ENCODE data around the gene LUZP1.
A peak's percentile ranks its signal among the peaks of the same experiment; 100 is the strongest.

LUZP1 gene

DNA sequence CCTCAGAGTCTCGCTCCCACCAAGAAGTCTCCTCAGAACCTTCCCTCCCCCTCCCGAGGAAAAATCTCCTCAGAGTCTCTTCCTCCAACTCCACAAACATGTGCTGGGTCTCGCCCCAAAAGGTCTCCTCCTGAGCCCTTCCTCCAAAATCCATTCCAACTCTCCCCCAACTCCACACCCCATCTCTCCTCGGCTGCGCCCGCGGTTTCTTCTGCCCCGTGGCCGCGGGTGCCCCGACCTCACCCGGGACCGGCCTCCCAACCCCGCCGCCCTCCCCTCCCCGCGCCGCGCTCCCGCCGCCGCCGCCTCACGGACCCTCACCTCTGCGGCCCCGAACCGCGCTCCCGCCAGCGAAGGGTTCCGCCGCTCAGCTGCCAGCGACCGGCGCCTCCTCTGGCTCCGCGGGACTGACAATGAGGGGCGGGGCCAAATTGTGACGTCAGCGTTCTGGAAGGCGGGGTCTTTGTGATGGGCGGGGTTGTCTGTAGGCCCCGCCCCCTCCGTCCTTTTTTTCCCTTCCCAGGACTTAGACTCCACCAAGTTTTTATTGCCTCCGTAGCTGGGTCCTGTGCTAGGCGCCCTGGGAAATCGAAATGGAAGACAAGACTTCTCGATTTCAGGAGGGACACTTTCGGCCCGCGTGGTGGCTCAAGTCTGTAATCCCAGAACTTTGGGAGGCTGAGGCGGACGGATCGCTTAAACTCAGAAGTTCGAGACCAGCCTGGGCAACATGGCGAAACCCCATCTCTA lies at the start of gene LUZP1:
LUZP1 (minus strand) TSS at position 412 of the 750 bp plus-strand sequence.
- H3K9ac ChIP-seq (ENCODE audit: low read length in 2 of 2) = peak within 1 kb of the TSS; percentile 84 to 90
- no peaks in the 10 kb centered on the region for H3K27me3 ChIP-seq (ENCODE audit: control insufficient read depth in 1 of 2, insufficient read depth in 2 of 2, low read length in 2 of 2)
- H3K36me3 ChIP-seq (ENCODE audit: control insufficient read depth in 2 of 2, insufficient read depth in 2 of 2, low read length in 2 of 2) = no peaks in the 10 kb centered on the region
- no peaks in the 10 kb centered on the region for H3K9me3 ChIP-seq (ENCODE audit: control insufficient read depth in 2 of 2, low read length in 2 of 2)
- H3K4me1 ChIP-seq (ENCODE audit: control insufficient read depth, insufficient read depth, low read length) = peaks cover 8% of the 10 kb centered on the region
- H3K4me3 ChIP-seq (ENCODE audit: low read length in 2 of 2) = peak within 1 kb of the TSS; percentile 84 to 87
- H3K27ac ChIP-seq (ENCODE audit: low read length) = peak within 1 kb of the TSS; percentile 89

GRCh38 chr1:23217421-23218115 lies 48.9 kb upstream of the LUZP1 start, which contains the start of gene HTR1D:
Gene HTR1D (minus strand): TSS chr1:23217502. CDS start chr1:23194219, 23,283 bp downstream.
- peaks cover 42 to 43% of the 10 kb centered on the region in 2 donors for H3K27me3 ChIP-seq (ENCODE audit: control insufficient read depth in 1 of 2, insufficient read depth in 2 of 2, low read length in 2 of 2)
- H3K4me1 ChIP-seq (ENCODE audit: control insufficient read depth, insufficient read depth, low read length) = peaks cover 7% of the 10 kb centered on the region
- no peak within 1 kb of the TSS for H3K9ac ChIP-seq (ENCODE audit: low read length in 2 of 2)
- H3K27ac ChIP-seq (ENCODE audit: low read length) = no peak within 1 kb of the TSS
- no peaks in the 10 kb centered on the region for H3K36me3 ChIP-seq (ENCODE audit: control insufficient read depth in 2 of 2, insufficient read depth in 2 of 2, low read length in 2 of 2)
- no peaks in the 10 kb centered on the region for H3K9me3 ChIP-seq (ENCODE audit: control insufficient read depth in 2 of 2, low read length in 2 of 2)
- peak within 1 kb of the TSS in 1 of 2 donors; percentile 8 for H3K4me3 ChIP-seq (ENCODE audit: low read length in 2 of 2)

DNA sequence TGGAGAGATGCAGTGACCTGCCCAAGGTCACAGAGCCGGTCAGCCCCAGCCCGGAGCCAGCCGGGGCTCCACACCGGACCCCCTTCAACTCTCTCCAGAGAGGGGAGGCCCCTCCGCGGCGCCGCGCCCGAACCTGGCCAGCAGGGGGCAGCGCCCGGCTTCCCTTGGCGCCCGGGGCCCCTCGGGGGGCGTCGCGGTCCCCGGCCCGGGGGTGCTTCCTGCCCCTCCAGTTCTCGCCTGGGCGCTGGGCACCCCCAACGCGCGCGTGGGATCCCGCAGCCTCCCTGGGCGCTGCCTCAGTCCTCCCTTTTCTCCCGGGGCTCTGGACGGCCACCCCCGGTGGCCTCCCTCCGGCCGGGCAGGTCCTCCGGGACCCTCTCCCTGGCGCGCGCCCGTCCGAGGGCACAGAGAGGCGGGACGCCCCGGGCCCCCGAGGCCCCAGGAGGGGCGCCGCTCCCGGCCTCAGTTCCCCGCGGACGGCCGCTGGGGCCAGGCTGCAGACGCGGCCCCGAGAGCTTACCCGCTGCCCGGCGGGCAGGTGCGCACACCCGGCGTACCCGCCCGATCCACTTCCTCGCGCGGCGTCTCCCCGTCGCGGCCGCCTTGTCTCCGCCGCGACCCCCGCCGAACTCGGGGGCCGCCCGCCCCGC lies 48.2 kb upstream of the LUZP1 start:
- Histone ChIP-seq H3K27me3 (ENCODE audit: control insufficient read depth in 1 of 2, insufficient read depth in 2 of 2, low read length in 2 of 2) (peaks cover 43 to 48% of the 10 kb centered on the region in 2 donors), H3K4me1 (ENCODE audit: control insufficient read depth, insufficient read depth, low read length) (peaks cover 7% of the 10 kb centered on the region), H3K4me3 (ENCODE audit: low read length in 2 of 2) (peak overlapping the region in 1 of 2 donors; percentile 8), H3K27ac (ENCODE audit: low read length) (no peak overlapping the region), H3K9me3 (ENCODE audit: control insufficient read depth in 2 of 2, low read length in 2 of 2) (no peaks in the 10 kb centered on the region), H3K9ac (ENCODE audit: low read length in 2 of 2) (no peak overlapping the region), H3K36me3 (ENCODE audit: control insufficient read depth in 2 of 2, insufficient read depth in 2 of 2, low read length in 2 of 2) (no peaks in the 10 kb centered on the region)

DNA sequence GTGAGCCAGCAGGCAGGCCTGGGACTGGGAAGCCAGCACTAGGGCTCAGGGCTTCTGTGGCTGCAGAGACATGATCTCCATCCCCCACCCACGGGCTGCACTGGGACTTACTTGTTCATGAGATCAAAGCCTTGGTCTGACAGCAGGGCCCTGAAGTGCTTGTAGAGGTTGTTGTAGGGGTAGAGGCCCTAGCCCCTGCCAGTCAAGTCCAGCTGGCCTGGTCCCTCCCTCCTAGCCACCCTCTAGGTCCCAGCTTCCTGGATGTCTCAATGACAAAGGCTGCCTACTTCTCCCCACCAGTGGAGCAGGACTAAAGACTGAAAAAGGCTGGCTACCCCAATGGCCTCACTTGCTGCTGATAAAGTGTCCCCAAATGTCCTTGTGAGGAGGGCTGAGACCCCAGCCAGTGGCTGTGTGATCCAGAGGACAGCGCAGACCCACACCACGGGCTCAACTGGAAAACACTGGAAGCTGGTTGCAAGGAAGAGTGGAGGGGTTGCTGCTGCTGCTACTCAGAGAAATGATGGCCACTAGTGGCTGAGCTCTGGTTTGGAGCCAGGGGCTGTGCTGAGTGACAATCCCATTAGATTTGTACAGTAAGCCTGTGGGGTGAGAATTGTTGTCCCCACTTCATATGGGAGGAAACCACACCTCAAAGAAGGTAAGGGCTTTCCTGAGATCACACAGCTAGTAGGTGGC lies 47.2 kb upstream of the LUZP1 start:
- no peak overlapping the region for H3K9ac ChIP-seq (ENCODE audit: low read length in 2 of 2)

GRCh38 chr1:23215291-23215690 lies 46.6 kb upstream of the LUZP1 start:
- H3K4me3 ChIP-seq (ENCODE audit: low read length in 2 of 2) = no peak overlapping the region
- peaks cover 50 to 58% of the 10 kb centered on the region in 2 donors for H3K27me3 ChIP-seq (ENCODE audit: control insufficient read depth in 1 of 2, insufficient read depth in 2 of 2, low read length in 2 of 2)
- no peak overlapping the region for H3K27ac ChIP-seq (ENCODE audit: low read length)

More for the DNA sequence above, 47.2 kb upstream of the LUZP1 start:
- Histone ChIP-seq H3K27me3 (ENCODE audit: control insufficient read depth in 1 of 2, insufficient read depth in 2 of 2, low read length in 2 of 2) (peaks cover 48 to 52% of the 10 kb centered on the region in 2 donors), H3K4me3 (ENCODE audit: low read length in 2 of 2) (no peak overlapping the region), H3K4me1 (ENCODE audit: control insufficient read depth, insufficient read depth, low read length) (peaks cover 7% of the 10 kb centered on the region), H3K9me3 (ENCODE audit: control insufficient read depth in 2 of 2, low read length in 2 of 2) (no peaks in the 10 kb centered on the region), H3K36me3 (ENCODE audit: control insufficient read depth in 2 of 2, insufficient read depth in 2 of 2, low read length in 2 of 2) (no peaks in the 10 kb centered on the region), H3K27ac (ENCODE audit: low read length) (no peak overlapping the region)

DNA sequence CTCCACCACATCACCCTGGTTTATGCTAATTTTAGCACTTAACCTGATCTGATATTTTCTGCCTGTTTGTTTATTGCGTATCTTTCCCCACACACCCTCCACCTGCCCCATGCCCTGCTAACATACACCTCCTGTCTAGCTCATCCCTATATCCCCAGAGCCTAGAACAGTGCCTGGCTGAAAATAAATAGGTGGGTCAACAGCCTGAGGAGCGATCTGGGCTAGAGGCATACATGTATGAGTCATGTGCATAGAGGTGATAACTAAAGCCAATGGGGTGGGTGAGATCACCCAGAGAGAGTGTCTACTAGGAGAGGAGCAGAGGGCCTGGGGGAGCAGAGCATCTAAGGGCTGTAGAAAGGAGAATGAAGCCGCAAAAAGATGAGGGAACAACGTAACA lies 46.0 kb upstream of the LUZP1 start:
- peaks cover 7% of the 10 kb centered on the region for H3K4me1 ChIP-seq (ENCODE audit: control insufficient read depth, insufficient read depth, low read length)
- H3K27me3 ChIP-seq (ENCODE audit: control insufficient read depth in 1 of 2, insufficient read depth in 2 of 2, low read length in 2 of 2) = peaks cover 51 to 64% of the 10 kb centered on the region in 2 donors
- no peaks in the 10 kb centered on the region for H3K9me3 ChIP-seq (ENCODE audit: control insufficient read depth in 2 of 2, low read length in 2 of 2)
- no peak overlapping the region for H3K27ac ChIP-seq (ENCODE audit: low read length)
- no peak overlapping the region for H3K9ac ChIP-seq (ENCODE audit: low read length in 2 of 2)
- H3K36me3 ChIP-seq (ENCODE audit: control insufficient read depth in 2 of 2, insufficient read depth in 2 of 2, low read length in 2 of 2) = no peaks in the 10 kb centered on the region
- H3K4me3 ChIP-seq (ENCODE audit: low read length in 2 of 2) = no peak overlapping the region

More at GRCh38 chr1:23215291-23215690, 46.6 kb upstream of the LUZP1 start:
- Histone ChIP-seq H3K9me3 (ENCODE audit: control insufficient read depth in 2 of 2, low read length in 2 of 2) (no peaks in the 10 kb centered on the region), H3K4me1 (ENCODE audit: control insufficient read depth, insufficient read depth, low read length) (peaks cover 7% of the 10 kb centered on the region), H3K36me3 (ENCODE audit: control insufficient read depth in 2 of 2, insufficient read depth in 2 of 2, low read length in 2 of 2) (no peaks in the 10 kb centered on the region), H3K9ac (ENCODE audit: low read length in 2 of 2) (no peak overlapping the region)

DNA sequence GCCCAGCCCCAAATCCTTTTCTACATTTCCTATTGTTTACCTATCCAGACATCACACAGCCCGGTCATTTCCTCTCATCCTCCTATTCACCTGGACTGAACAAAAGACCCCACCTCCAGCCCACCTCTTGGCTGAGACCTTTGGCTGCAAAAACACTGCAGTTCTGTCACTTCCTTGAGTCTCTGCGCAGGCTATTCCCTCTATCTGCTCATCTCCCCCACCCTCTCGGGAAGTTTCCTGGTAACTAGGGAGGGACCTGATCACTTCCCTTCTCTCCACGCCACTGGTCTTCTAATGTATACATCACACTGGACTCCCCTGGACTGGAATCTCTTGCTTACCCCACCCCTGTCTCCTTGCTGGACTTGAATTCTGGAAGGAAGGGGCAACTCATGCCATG lies 43.3 kb upstream of the LUZP1 start:
- Histone ChIP-seq H3K9ac (ENCODE audit: low read length in 2 of 2) (no peak overlapping the region), H3K27ac (ENCODE audit: low read length) (no peak overlapping the region), H3K27me3 (ENCODE audit: control insufficient read depth in 1 of 2, insufficient read depth in 2 of 2, low read length in 2 of 2) (peaks cover 43 to 52% of the 10 kb centered on the region in 2 donors), H3K4me3 (ENCODE audit: low read length in 2 of 2) (no peak overlapping the region), H3K9me3 (ENCODE audit: control insufficient read depth in 2 of 2, low read length in 2 of 2) (no peaks in the 10 kb centered on the region), H3K36me3 (ENCODE audit: control insufficient read depth in 2 of 2, insufficient read depth in 2 of 2, low read length in 2 of 2) (no peaks in the 10 kb centered on the region), H3K4me1 (ENCODE audit: control insufficient read depth, insufficient read depth, low read length) (peaks cover 3% of the 10 kb centered on the region)

DNA sequence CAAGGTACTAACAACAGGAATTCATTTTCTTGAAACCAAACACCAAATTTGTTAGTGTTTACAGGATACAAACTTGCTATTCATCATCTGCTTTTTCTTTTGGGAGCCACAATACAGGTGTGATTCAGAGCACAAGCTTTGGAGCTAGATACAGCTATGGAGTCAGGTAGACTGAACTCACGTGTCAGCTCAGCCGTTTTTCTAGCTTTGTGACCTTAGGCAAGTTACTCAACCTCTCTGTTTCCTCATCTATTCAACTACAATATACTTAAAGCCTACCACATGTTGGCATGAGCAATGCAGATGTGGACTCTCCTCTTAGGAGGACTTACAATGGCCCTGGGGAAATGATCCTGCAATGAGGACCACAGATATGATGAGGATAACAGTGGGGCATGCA lies 42.3 kb upstream of the LUZP1 start:
- Histone ChIP-seq H3K27me3 (ENCODE audit: control insufficient read depth in 1 of 2, insufficient read depth in 2 of 2, low read length in 2 of 2) (peaks cover 35 to 42% of the 10 kb centered on the region in 2 donors), H3K27ac (ENCODE audit: low read length) (no peak overlapping the region), H3K4me1 (ENCODE audit: control insufficient read depth, insufficient read depth, low read length) (no peaks in the 10 kb centered on the region)

DNA sequence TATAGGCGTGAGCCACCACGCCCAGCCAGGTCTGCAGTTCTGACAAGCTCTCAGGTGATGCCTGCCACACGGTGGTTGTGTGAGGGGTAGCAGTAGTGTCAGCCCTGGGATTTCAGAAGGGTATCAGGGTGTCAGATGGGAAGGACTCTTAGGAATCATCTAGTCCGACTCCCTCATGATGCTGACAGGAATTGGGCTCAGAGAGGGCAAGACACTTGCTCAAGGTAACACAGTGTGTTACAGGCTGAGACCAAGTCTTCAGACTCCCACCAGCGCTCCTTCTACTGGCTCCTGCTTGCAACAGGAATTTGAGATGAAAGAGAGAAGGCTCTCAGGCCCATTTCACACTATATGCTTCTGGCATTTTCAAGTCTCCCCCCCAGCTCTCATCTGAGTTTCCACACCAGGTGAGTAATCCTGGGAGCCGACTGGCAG lies 41.7 kb upstream of the LUZP1 start:
- Histone ChIP-seq H3K9me3 (ENCODE audit: control insufficient read depth in 2 of 2, low read length in 2 of 2) (no peaks in the 10 kb centered on the region), H3K27ac (ENCODE audit: low read length) (no peak overlapping the region), H3K9ac (ENCODE audit: low read length in 2 of 2) (no peak overlapping the region), H3K27me3 (ENCODE audit: control insufficient read depth in 1 of 2, insufficient read depth in 2 of 2, low read length in 2 of 2) (peaks cover 30 to 36% of the 10 kb centered on the region in 2 donors), H3K4me3 (ENCODE audit: low read length in 2 of 2) (no peak overlapping the region), H3K36me3 (ENCODE audit: control insufficient read depth in 2 of 2, insufficient read depth in 2 of 2, low read length in 2 of 2) (no peaks in the 10 kb centered on the region), H3K4me1 (ENCODE audit: control insufficient read depth, insufficient read depth, low read length) (no peaks in the 10 kb centered on the region)

More for the DNA sequence above, 42.3 kb upstream of the LUZP1 start:
- H3K36me3 ChIP-seq (ENCODE audit: control insufficient read depth in 2 of 2, insufficient read depth in 2 of 2, low read length in 2 of 2) = no peaks in the 10 kb centered on the region
- H3K4me3 ChIP-seq (ENCODE audit: low read length in 2 of 2) = no peak overlapping the region
- no peak overlapping the region for H3K9ac ChIP-seq (ENCODE audit: low read length in 2 of 2)
- H3K9me3 ChIP-seq (ENCODE audit: control insufficient read depth in 2 of 2, low read length in 2 of 2) = no peaks in the 10 kb centered on the region

DNA sequence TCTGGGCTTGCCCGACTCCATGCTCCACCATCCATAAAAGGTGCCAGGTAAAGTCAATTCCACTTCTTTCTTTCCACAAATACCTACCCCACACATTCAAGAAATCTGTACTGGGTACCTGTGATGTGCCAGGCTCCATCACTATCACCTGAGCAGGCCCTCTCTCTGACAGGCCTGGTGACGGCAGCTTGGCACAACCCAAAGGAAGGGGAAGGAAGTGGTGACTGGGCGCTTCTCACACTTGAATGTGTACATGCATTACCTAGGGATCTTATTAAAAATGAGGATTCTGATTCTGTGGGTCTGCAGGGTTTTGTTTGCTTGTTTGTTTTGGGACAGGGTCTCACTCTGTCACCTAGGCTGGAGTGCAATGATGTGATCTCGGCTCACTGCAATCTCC lies 41.1 kb upstream of the LUZP1 start:
- H3K4me3 ChIP-seq (ENCODE audit: low read length in 2 of 2) = no peak overlapping the region
- H3K9me3 ChIP-seq (ENCODE audit: control insufficient read depth in 2 of 2, low read length in 2 of 2) = no peaks in the 10 kb centered on the region
- no peaks in the 10 kb centered on the region for H3K36me3 ChIP-seq (ENCODE audit: control insufficient read depth in 2 of 2, insufficient read depth in 2 of 2, low read length in 2 of 2)
- H3K27me3 ChIP-seq (ENCODE audit: control insufficient read depth in 1 of 2, insufficient read depth in 2 of 2, low read length in 2 of 2) = peaks cover 24 to 30% of the 10 kb centered on the region in 2 donors
- H3K27ac ChIP-seq (ENCODE audit: low read length) = no peak overlapping the region
- no peaks in the 10 kb centered on the region for H3K4me1 ChIP-seq (ENCODE audit: control insufficient read depth, insufficient read depth, low read length)
- no peak overlapping the region for H3K9ac ChIP-seq (ENCODE audit: low read length in 2 of 2)
